HG03565 (cell line): ENCODE data around the gene ISX.

ENCODE experiments used
- ATAC-seq: cut with Tn5 transposase; IDR thresholded peaks from one replicate; pipeline ENCODE4 v1.9.1; 2021; ENCODE audit warnings: mild to moderate bottlenecking, moderate library complexity; ENCODE audit not compliant: unreplicated experiment

ISX gene

GRCh38 chr22:35051791-35052190 is 14.2 kb upstream of the ISX start:
- ATAC-seq, result no peak

GRCh38 chr22:35053060-35053835 is 12.7 kb upstream of the ISX start:
- ATAC-seq, result no peak

GRCh38 chr22:35054064-35054463 is 11.9 kb upstream of the ISX start:
- peak; percentile 35 for ATAC-seq

- no peak for ATAC-seq
Measured at GRCh38 chr22:35056486-35056885, 9.5 kb upstream of the ISX start.

GRCh38 chr22:35057155-35057554 is 8.8 kb upstream of the ISX start:
- no peak for ATAC-seq

- no peak for ATAC-seq
Measured at GRCh38 chr22:35059632-35060031, 6.3 kb upstream of the ISX start.

- ATAC-seq, result peak; percentile 75
Measured at GRCh38 chr22:35064664-35065063, 1.3 kb upstream of the ISX start.

GRCh38 chr22:35065183-35065582 is 775 bp upstream of the ISX start:
- no peak for ATAC-seq

GRCh38 chr22:35066768-35067167 is 810 bp downstream of the ISX start:
- no peak for ATAC-seq

GRCh38 chr22:35069541-35069940 is 3.6 kb downstream of the ISX start:
- ATAC-seq, result no peak

GRCh38 chr22:35070451-35071093 is 4.6 kb downstream of the ISX start:
- no peak for ATAC-seq

- no peak for ATAC-seq
Measured at GRCh38 chr22:35071784-35072183, 5.8 kb downstream of the ISX start.

GRCh38 chr22:35072925-35073324 is 7.0 kb downstream of the ISX start:
- no peak for ATAC-seq

GRCh38 chr22:35074583-35074982 is 8.6 kb downstream of the ISX start:
- ATAC-seq, result no peak

- no peak for ATAC-seq
Measured at GRCh38 chr22:35076630-35077029, 10.7 kb downstream of the ISX start.

GRCh38 chr22:35085621-35086020 is 19.7 kb downstream of the ISX start:
- ATAC-seq, result no peak

GRCh38 chr22:35089139-35089538 is 23.2 kb downstream of the ISX start:
- ATAC-seq, result no peak

GRCh38 chr22:35092406-35092805 is 26.4 kb downstream of the ISX start:
- ATAC-seq, result no peak

- no peak for ATAC-seq
Measured at GRCh38 chr22:35098921-35099320, 33.0 kb downstream of the ISX start.

GRCh38 chr22:35099883-35100282 is 33.9 kb downstream of the ISX start:
- no peak for ATAC-seq

GRCh38 chr22:35102663-35103062 is 36.7 kb downstream of the ISX start:
- no peak for ATAC-seq

- ATAC-seq, result no peak
Measured at GRCh38 chr22:35103761-35104160, 37.8 kb downstream of the ISX start.

- no peak for ATAC-seq
Measured at GRCh38 chr22:35104491-35104890, 38.5 kb downstream of the ISX start.
